Right lobe of liver (tissue), 6 donors: ENCODE measurements around the gene TXNDC5. TPM values are rescaled to one million over a fixed set of nuclear protein-coding genes. Genes with fewer than 3 reads are reported as not detected.

Experiments
- ATAC-seq, 4 donors: fragments of 200-7000 bp; cut with Tn5 transposase; one replicate each; pipeline ENCODE4 v1.9.1; 2020; ENCODE audit warnings: mild to moderate bottlenecking in 4 of 4, moderate library complexity in 4 of 4
- DNase-seq, 3 donors: peaks; one replicate each; pipeline ENCODE4 v3.0.0-alpha.2; 2020
- H3K27ac ChIP-seq, 3 donors: fragments of 200-600 bp; one replicate each; pipeline ENCODE4 v1.8.0; 2022
- H3K27me3 ChIP-seq, 2 donors: fragments of 200-600 bp; one replicate each; pipeline ENCODE4 v1.8.0; 2022
- H3K36me3 ChIP-seq, 4 donors: fragments of 200-600 bp; sonication (generic) in 1 of 4; one replicate each; pipeline versions ENCODE4 v1.5.1 to v1.8.0; 2017 to 2022; ENCODE audit warnings: control low read depth in 1 of 4
- H3K4me1 ChIP-seq, 4 donors: fragments of 200-600 bp; sonication (generic) in 1 of 4; one replicate each; pipeline versions ENCODE4 v1.5.1 to v1.8.0; 2017 to 2022; ENCODE audit warnings: control low read depth in 1 of 4
- H3K4me3 ChIP-seq, 3 donors: fragments of 200-600 bp; one replicate each; pipeline ENCODE4 v1.8.0; 2022
- H3K9me3 ChIP-seq, 4 donors: fragments of 200-600 bp; sonication (generic) in 1 of 4; one replicate each; pipeline versions ENCODE4 v1.5.1 to v1.8.0; 2017 to 2022; ENCODE audit warnings: control low read depth in 1 of 4
- POLR2A ChIP-seq: fragments of 450-650 bp; IDR thresholded peaks from one replicate; pipeline ENCODE4 v1.6.1; 2017; ENCODE audit warnings: antibody characterized with exemption, mild to moderate bottlenecking
- WGBS: methylation state at CpG from one replicate; pipeline ENCODE4 v1.1.6; 2018; ENCODE audit warnings: low coverage, low lambda C conversion rate; ENCODE audit not compliant: insufficient coverage; ENCODE audit errors: missing lambda C conversion rate; 5-methylcytosine and 5-hydroxymethylcytosine counted together
- intact Hi-C, 2 donors: fragments of 100-400 bp; cut with DNase I; formaldehyde crosslinking; loops; one replicate each; pipeline versions ENCODE4 v1.11.2 to v1.14.1; 2022
- total RNA-seq, 6 experiments: library from RNA; depleted of rRNA in 2 of 6; stranded (reverse); fragments of >200 nt in 2 of 6; fragmentation: NEBNext Ultra II Directional in 3 of 6; extraction: Animal tissue kit (Norgen Biotek cat#: 25700) in 3 of 6; gene quantifications; one replicate each; pipeline versions ENCODE4 v1.1.0 to v1.2.4, GENCODE V29; 2016 to 2023
- TF ChIP-seq, protein P1 (sequence below), 4 donors: fragments of 200-600 bp in 3 of 4; fragments of 450-650 bp in 1 of 4; IDR thresholded peaks; one replicate each; pipeline versions ENCODE4 v1.5.1 to v1.8.0; 2016 to 2022; ENCODE audit warnings: antibody characterized with exemption in 4 of 4, mild to moderate bottlenecking in 2 of 4
- donor health status: DM: no; HTN: yes; CAD: no.
- donor health status: DM: no; HTN: no; CAD: no.
- donor health status: DM: no; HTN: no; CAD: no.
- donor health status: DM: no; HTN: yes; CAD: no.
- donor health status: DM: no; HTN: yes; CAD: no.

Gene TXNDC5
- total RNA-seq, 6 experiments from 2014 or later = 87.9 to 187 (median 133) TPM

DNA sequence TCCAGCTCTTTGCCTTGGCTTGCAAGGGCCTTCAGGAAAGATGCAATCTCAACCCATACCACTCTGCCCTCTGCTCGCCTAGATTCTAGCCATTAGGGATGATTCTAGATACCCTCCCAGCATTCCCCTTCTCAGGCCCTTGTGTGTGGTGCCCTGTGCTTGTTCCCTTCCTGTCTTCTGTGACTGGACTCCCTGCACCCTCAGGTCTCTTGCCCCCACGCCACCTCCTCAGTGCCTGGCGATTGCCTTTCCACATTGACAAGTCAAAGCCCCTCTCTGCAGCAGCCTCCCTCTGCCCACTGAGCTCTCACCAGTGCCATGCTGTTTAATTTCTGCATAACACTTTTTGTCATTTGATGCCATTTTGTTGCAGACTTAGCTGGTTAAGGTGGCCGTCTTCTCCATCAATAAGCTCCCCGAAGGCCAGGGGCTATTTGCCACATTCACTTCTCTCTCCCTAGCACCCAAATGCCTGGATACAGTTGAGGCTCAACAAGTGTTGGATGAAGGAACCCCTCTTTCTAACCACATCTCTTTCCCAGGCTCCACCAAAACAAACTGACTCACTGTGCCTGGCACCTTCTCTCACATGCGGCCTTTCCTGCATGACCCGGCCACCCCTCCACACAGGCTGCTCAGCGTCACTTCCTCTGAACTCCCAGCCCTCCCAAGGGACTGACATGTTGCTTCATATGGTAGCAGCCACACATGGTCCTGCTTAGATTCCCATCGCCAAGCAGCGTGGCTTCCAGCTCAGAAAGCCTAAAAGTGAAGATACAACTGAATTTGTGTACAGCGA, 4.6 kb upstream of the TXNDC5 start:
- intact Hi-C loops = no loop called here
- no peak for ATAC-seq

DNA sequence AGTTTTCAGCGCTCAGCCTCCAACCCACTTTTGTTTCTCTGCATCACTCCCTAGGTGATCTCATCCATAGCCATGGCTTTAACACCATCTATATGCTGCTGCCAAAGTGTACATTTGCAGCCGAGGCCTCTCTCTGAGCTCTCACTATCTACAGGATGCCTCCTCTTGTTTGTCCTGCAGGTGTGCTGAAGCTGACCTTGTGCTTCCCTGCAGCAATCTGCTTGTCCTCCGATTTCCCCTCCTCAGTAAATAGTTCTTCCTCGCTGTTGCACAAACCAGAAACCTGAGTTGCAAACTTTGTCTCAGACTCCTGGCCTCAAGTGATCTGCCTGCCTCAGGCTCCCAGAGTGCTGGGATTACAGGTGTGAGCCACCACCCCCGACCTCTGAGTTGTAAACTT, 3.7 kb upstream of the TXNDC5 start:
- Histone ChIP-seq H3K4me3 (no peak overlapping the region), H3K27me3 (no peaks in the 10 kb centered on the region), H3K36me3 (no peaks in the 10 kb centered on the region), H3K27ac (no peak overlapping the region), H3K4me1 (peaks cover 0 to 18% (median 0%) of the 10 kb centered on the region in 4 donors), H3K9me3 (no peaks in the 10 kb centered on the region)
- WGBS = 71% methylated on average over 5 of the region's 5 CpGs
- TF ChIP-seq, protein P1, sequence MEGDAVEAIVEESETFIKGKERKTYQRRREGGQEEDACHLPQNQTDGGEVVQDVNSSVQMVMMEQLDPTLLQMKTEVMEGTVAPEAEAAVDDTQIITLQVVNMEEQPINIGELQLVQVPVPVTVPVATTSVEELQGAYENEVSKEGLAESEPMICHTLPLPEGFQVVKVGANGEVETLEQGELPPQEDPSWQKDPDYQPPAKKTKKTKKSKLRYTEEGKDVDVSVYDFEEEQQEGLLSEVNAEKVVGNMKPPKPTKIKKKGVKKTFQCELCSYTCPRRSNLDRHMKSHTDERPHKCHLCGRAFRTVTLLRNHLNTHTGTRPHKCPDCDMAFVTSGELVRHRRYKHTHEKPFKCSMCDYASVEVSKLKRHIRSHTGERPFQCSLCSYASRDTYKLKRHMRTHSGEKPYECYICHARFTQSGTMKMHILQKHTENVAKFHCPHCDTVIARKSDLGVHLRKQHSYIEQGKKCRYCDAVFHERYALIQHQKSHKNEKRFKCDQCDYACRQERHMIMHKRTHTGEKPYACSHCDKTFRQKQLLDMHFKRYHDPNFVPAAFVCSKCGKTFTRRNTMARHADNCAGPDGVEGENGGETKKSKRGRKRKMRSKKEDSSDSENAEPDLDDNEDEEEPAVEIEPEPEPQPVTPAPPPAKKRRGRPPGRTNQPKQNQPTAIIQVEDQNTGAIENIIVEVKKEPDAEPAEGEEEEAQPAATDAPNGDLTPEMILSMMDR (IDR thresholded peaks at IDR 0.05) = no peak
- no peak for TF ChIP-seq POLR2A
- intact Hi-C loops = no loop called here
- DNase-seq (no peak), ATAC-seq (no peak)

More for the DNA sequence above, 4.6 kb upstream of the TXNDC5 start:
- WGBS = 76% methylated on average over 11 of the region's 11 CpGs
- Histone ChIP-seq H3K27ac (no peak overlapping the region), H3K9me3 (no peaks in the 10 kb centered on the region), H3K36me3 (no peaks in the 10 kb centered on the region), H3K4me1 (peaks cover 0 to 14% (median 0%) of the 10 kb centered on the region in 4 donors), H3K4me3 (no peak overlapping the region), H3K27me3 (no peaks in the 10 kb centered on the region)
- no peak for DNase-seq
- TF ChIP-seq, protein P1 (IDR thresholded peaks at IDR 0.05) = no peak
- no peak for TF ChIP-seq POLR2A

DNA sequence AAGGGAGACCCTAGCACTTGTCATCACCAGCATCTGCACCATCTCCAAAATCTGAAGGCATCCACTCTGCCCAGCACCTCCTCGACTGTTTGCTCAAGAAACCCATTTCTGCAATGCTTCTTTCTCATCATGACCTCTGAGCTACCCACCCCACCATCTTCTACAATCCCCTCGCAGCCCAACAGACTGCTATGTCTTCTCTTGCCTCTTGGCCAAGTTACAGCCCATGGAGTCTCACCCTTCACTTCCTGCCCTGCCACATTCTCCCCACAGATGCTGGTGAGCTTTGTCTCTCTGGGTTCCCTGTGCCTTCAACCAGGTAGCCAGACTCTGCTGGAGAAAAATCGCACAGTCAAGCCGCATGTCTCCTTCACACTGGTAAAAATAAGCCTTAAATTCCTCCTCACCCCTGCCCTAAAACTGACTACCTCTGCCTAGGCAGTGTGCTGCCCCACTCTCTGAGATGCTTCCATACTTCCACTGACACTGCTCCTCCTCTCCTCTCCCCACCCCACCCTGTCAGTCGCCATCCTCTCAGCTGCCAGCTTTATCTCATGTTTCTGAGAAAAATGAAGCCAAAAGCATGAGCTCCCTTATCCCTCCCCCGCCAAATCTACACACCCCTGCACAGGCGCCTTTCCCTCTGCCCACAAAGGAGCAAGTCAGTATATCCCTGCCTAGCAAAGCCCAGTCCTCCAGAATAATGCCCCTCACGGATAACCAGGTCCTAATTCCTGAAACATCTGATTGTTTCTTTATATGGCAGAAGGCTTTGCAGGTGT, 2.3 kb upstream of the TXNDC5 start:
- peaks cover 0 to 27% (median 4%) of the 10 kb centered on the region in 4 donors for H3K4me1 ChIP-seq
- no peak for DNase-seq
- no peaks in the 10 kb centered on the region for H3K9me3 ChIP-seq
- H3K4me3 ChIP-seq = no peak overlapping the region
- WGBS = 78% methylated on average over 8 of the region's 8 CpGs
- H3K27ac ChIP-seq = no peak overlapping the region
- no peak for ATAC-seq
- TF ChIP-seq, protein P1 (IDR thresholded peaks at IDR 0.05) = no peak
- no peak for TF ChIP-seq POLR2A
- no peaks in the 10 kb centered on the region for H3K36me3 ChIP-seq
- intact Hi-C loops = no loop called here
- H3K27me3 ChIP-seq = no peaks in the 10 kb centered on the region

DNA sequence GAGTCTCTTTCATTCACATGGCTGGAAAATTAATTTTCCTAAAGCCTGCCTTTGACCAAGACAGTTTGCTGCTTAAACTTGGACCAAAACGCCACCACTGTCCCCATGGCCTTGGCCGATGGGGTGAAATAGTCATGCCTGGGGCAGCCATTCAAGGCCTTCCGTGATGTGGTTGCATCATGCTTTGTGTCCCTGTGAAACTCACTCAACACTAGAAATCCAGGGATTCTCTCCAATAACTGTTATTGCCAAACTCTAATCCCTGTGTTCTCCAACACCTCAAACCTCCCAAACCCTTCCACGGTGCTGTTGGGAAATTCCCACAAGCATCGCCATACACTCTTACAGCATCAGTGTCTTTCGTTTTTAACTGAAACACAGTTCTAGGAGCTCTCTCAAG, 1.4 kb upstream of the TXNDC5 start:
- H3K27me3 ChIP-seq = no peaks in the 10 kb centered on the region
- no peaks in the 10 kb centered on the region for H3K36me3 ChIP-seq
- 40% methylated on average over 6 of the region's 6 CpGs for WGBS
- DNase-seq (peak in 1 of 3 donors; percentile 74), ATAC-seq (peak in 3 of 4 donors; percentile 17 to 55 (median 39))
- no peak for TF ChIP-seq POLR2A
- TF ChIP-seq, protein P1 (IDR thresholded peaks at IDR 0.05) = no peak
- no peak overlapping the region for H3K4me3 ChIP-seq
- peaks cover 0 to 35% (median 5%) of the 10 kb centered on the region in 4 donors for H3K4me1 ChIP-seq
- H3K9me3 ChIP-seq = no peaks in the 10 kb centered on the region
- peak overlapping the region in 1 of 3 donors; percentile 65 for H3K27ac ChIP-seq
- intact Hi-C loops = no loop called here
